GM21367 (cell line): ENCODE data around the gene TDRD9.

Experiments used
- ATAC-seq: cut with Tn5 transposase; IDR thresholded peaks from one replicate; pipeline ENCODE4 v1.9.1; 2021; ENCODE audit not compliant: unreplicated experiment

The TDRD9 gene

DNA sequence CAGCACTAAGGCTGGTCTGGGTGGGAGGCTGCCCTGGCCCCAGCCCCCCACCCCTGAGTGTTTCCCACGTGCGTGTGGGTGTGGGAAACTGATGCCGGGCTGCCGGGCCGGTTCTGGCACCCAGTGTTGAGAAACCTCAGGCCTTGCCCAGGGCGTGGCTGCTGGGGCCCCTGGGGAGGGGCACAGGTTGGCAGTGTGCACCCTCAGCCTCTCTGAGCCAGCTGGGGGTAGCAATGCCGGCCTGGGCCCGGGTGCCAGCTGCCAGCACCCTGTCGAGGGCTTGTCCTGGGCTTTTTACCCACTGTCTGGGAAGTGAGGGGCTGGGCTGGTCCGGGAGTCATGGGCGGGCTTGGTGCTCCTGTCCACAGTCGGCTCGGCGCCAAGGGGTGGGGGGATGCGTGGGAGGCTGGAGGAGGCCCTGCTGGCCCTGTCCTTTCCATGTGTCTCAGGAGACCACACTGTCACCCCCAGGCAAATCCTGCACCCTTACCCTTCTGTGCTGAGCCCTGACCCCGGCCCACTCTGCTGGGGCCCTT lies 172.9 kb downstream of the TDRD9 start:
- no peak for ATAC-seq

DNA sequence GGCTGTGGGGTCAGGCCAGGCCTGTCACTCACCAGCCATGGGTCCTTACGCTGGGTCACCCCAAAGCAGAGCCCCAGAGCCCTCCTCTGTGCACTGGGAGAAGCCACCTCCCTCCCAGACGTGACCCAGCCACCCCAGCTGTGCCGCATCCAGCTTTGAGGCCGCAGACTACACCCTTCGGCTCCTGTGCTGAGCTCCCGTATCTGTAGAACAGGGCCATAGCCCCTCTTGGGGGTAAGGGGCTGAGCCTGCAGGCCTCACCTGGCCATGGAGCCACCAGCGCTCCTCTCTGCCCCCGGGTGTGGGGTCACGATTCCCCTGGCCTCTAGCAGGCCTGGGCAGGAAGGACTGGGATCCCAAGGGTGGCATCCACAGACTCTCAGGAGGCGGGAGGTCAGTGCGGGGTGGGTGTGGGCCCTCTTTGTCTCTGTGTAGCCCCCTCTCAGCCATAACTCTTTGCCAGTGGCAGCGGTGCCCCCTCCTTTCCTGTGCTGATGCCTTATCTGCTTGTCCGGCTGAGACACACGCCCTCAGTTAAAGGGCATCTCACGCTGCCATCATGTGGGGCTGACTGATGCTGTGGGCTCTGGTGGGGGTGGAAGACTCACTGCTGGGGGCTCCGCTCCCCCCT lies 173.5 kb downstream of the TDRD9 start:
- no peak for ATAC-seq
